B cell (primary cell): Measurements from ENCODE around the gene IQCH. TPM values are rescaled to one million over a fixed set of nuclear protein-coding genes. Genes with fewer than 3 reads are reported as not detected.

ENCODE experiments used
- ATAC-seq: fragments of 200-7000 bp; cut with Tn5 transposase; one replicate; pipeline ENCODE4 v1.10.0; 2021; ENCODE audit warnings: low read depth, mild to moderate bottlenecking, moderate number of reproducible peaks, moderate library complexity
- CTCF ChIA-PET: fragments of 350-600 bp; sonication (Branson Sonifier 250); formaldehyde crosslinking; loops from one replicate; lab custom pipeline; 2021; ENCODE audit warnings: antibody characterized with exemption, inconsistent platforms; lab: Charles Lee
- POLR2A ChIA-PET: fragments of 350-600 bp; sonication (Branson Sonifier 250); formaldehyde crosslinking; loops from one replicate; lab custom pipeline; 2021; ENCODE audit warnings: antibody characterized with exemption; lab: Charles Lee
- DNase-seq: peaks from one replicate; pipeline ENCODE4 v3.0.0; 2013
- H2AFZ ChIP-seq: 2 replicates; pipeline ENCODE4 v1.6.1; 2012; ENCODE audit warnings: mild to moderate bottlenecking, low read depth, low read length; ENCODE audit not compliant: insufficient read depth, poor library complexity, severe bottlenecking
- H3K27ac ChIP-seq, 2 donors: 1 replicate in 1 of 2; 2 replicates in 1 of 2; pipeline ENCODE4 v1.5.1; 2012 to 2013; ENCODE audit warnings: low read length in 2 of 2, mild to moderate bottlenecking in 2 of 2, moderate library complexity in 1 of 2
- H3K27me3 ChIP-seq, 4 experiments: fragments of 200-600 bp in 1 of 4; sonication (generic) in 1 of 4; replicated peaks in 1 of 4; 1 replicate in 2 of 4; 2 replicates in 2 of 4; pipeline versions ENCODE4 v1.6.1 to v1.7.0; 2013 to 2016; ENCODE audit warnings: low read length in 3 of 4, mild to moderate bottlenecking in 2 of 4, mixed read lengths in 1 of 4, moderate library complexity in 1 of 4; ENCODE audit not compliant: insufficient read depth in 4 of 4, control insufficient read depth in 3 of 4; ENCODE audit errors: control extremely low read depth in 1 of 4
- H3K36me3 ChIP-seq, 2 experiments: replicated peaks in 1 of 2; 1 replicate in 1 of 2; 2 replicates in 1 of 2; pipeline versions ENCODE4 v1.6.1 to v1.7.1; 2013; ENCODE audit warnings: low read length in 1 of 2; ENCODE audit not compliant: insufficient read depth in 2 of 2, control insufficient read depth in 1 of 2; ENCODE audit errors: control extremely low read depth in 1 of 2, extremely low read depth in 1 of 2
- H3K4me1 ChIP-seq, 2 donors: fragments of 200-600 bp in 1 of 2; sonication (generic) in 1 of 2; 1 replicate in 1 of 2; 2 replicates in 1 of 2; pipeline versions ENCODE4 v1.5.1 to v1.6.1; 2013 to 2017; ENCODE audit warnings: low read length in 2 of 2; ENCODE audit not compliant: control insufficient read depth in 2 of 2, insufficient read depth in 2 of 2
- H3K4me2 ChIP-seq: replicated peaks from 2 replicates; pipeline ENCODE3; 2012; ENCODE audit warnings: mild to moderate bottlenecking, low read depth, low read length; ENCODE audit not compliant: poor library complexity, severe bottlenecking
- H3K4me3 ChIP-seq, 5 experiments: fragments of 200-600 bp in 1 of 5; sonication (generic) in 1 of 5; 1 replicate in 3 of 5; 2 replicates in 2 of 5; pipeline versions ENCODE4 v1.5.1 to v1.7.0; 2011 to 2016; ENCODE audit warnings: low read length in 4 of 5, mild to moderate bottlenecking in 4 of 5, low read depth in 2 of 5, control low read depth in 1 of 5, moderate library complexity in 1 of 5; ENCODE audit not compliant: insufficient read depth in 1 of 5; ENCODE audit errors: control extremely low read depth in 1 of 5, extremely low read depth in 1 of 5
- H3K79me2 ChIP-seq: fragments of 200-600 bp; sonication (generic); one replicate; pipeline ENCODE4 v1.6.0; 2016; ENCODE audit warnings: low read length; ENCODE audit not compliant: control insufficient read depth, insufficient read depth
- H3K9ac ChIP-seq: fragments of 200-600 bp; sonication (generic); 2 replicates; pipeline ENCODE4 v1.6.1; 2017; ENCODE audit warnings: mild to moderate bottlenecking, low read length, moderate library complexity
- H3K9me3 ChIP-seq, 3 donors: one replicate each; pipeline versions ENCODE4 v1.6.1 to v1.7.1; 2013; ENCODE audit warnings: low read length in 2 of 3; ENCODE audit not compliant: control insufficient read depth in 2 of 3, insufficient read depth in 1 of 3; ENCODE audit errors: control extremely low read depth in 1 of 3
- H4K20me1 ChIP-seq: 2 replicates; pipeline ENCODE4 v1.6.0; 2012; ENCODE audit warnings: mild to moderate bottlenecking, low read length; ENCODE audit not compliant: insufficient read depth, control insufficient read depth, poor library complexity, severe bottlenecking
- H3K27ac Mint-ChIP-seq: one replicate; pipeline ENCODE4 v1.8.0; 2021; ENCODE audit warnings: mixed read lengths
- H3K27me3 Mint-ChIP-seq: one replicate; pipeline ENCODE4 v1.8.0; 2021; ENCODE audit warnings: mixed read lengths
- H3K4me1 Mint-ChIP-seq: one replicate; pipeline ENCODE4 v1.8.0; 2021; ENCODE audit warnings: mixed read lengths
- H3K4me3 Mint-ChIP-seq: one replicate; pipeline ENCODE4 v1.8.0; 2021; ENCODE audit warnings: mixed read lengths
- H3K9me3 Mint-ChIP-seq: one replicate; pipeline ENCODE4 v1.8.0; 2022; ENCODE audit warnings: mixed read lengths; ENCODE audit not compliant: insufficient read depth
- CTCF ChIP-seq: fragments of 200-600 bp; IDR thresholded peaks from one replicate; pipeline ENCODE4 v1.8.0; 2022; ENCODE audit warnings: antibody characterized with exemption, mild to moderate bottlenecking
- EZH2 ChIP-seq: IDR thresholded peaks from 2 replicates; pipeline ENCODE4 v1.6.1; 2012; ENCODE audit warnings: borderline replicate concordance, low read depth, mild to moderate bottlenecking, moderate library complexity, low read length; ENCODE audit not compliant: insufficient read depth, poor library complexity, severe bottlenecking
- WGBS: methylation state at CpG from one replicate; pipeline ENCODE4 v1.1.5; 2013; ENCODE audit warnings: missing lambda C conversion rate; ENCODE audit not compliant: insufficient coverage; 5-methylcytosine and 5-hydroxymethylcytosine counted together
- intact Hi-C: fragments of 100-400 bp; cut with micrococcal nuclease; formaldehyde crosslinking; loops from one replicate; pipeline ENCODE4 v1.10.0; 2022
- polyA plus RNA-seq: library from polyadenylated mRNA; depleted of rRNA; stranded (reverse); fragments of >200 nt; gene quantifications from 2 replicates; pipeline ENCODE4 v1.2.3, GENCODE V29; 2012
- total RNA-seq, 2 donors: library from RNA; stranded (reverse); fragments of 120-200 nt in 1 of 2; gene quantifications; 1 replicate in 1 of 2; 2 replicates in 1 of 2; pipeline versions ENCODE4 v1.2.3 to v1.2.4, GENCODE V29; 2013 to 2022

Gene IQCH
- total and polyA plus RNA-seq, 2 donors (not counting 1 experiment from before 2014, with no cell fraction given) = 1.6 TPM; not detected in 1

- WGBS = 100% methylated on average over 1 of the region's 4 CpGs
- peaks cover 10% of the 10 kb centered on the region for H3K79me2 ChIP-seq
- H3K4me1 Mint-ChIP-seq = peaks cover 14% of the 10 kb centered on the region
- DNase-seq = no peak
- H3K9ac ChIP-seq = no peak overlapping the region
- H2AFZ ChIP-seq = no peak overlapping the region
- ChIA-PET POLR2A (no interaction called here), CTCF (interaction anchor here (1.2 kb wide), 1 partner anchor 39 kb away, joined by 3 read pairs; no protein-coding TSS in a partner anchor)
- H3K4me3 Mint-ChIP-seq = no peak overlapping the region
- peaks cover 3 to 8% of the 10 kb centered on the region in 2 donors for H3K4me1 ChIP-seq
- intact Hi-C loops = no loop called here
- TF ChIP-seq EZH2 = no peak
- no peak for TF ChIP-seq CTCF
- H4K20me1 ChIP-seq = peaks cover 6% of the 10 kb centered on the region
- H3K9me3 Mint-ChIP-seq = no peaks in the 10 kb centered on the region
- H3K27me3 ChIP-seq = no peaks in the 10 kb centered on the region
- H3K9me3 ChIP-seq = no peaks in the 10 kb centered on the region
- no peaks in the 10 kb centered on the region for H3K27me3 Mint-ChIP-seq
- H3K4me2 ChIP-seq = no peak overlapping the region
- peaks cover 3 to 15% of the 10 kb centered on the region in 2 experiments for H3K36me3 ChIP-seq
- ATAC-seq = no peak
- H3K4me3 ChIP-seq = no peak overlapping the region
- H3K27ac Mint-ChIP-seq = no peak overlapping the region
- H3K27ac ChIP-seq = no peak overlapping the region
Observed at GRCh38 chr15:67550522-67550921, 295.9 kb downstream of the IQCH start.

GRCh38 chr15:67551207-67551743 lies 296.7 kb downstream of the IQCH start:
- intact Hi-C loops = no loop called here
- Histone ChIP-seq H3K9ac (no peak overlapping the region), H3K27ac (no peak overlapping the region), H3K36me3 (peaks cover 3 to 15% of the 10 kb centered on the region in 2 experiments), H3K4me1 (peaks cover 3 to 8% of the 10 kb centered on the region in 2 donors), H3K9me3 (no peaks in the 10 kb centered on the region), H3K4me2 (no peak overlapping the region), H2AFZ (no peak overlapping the region), H3K27me3 (no peaks in the 10 kb centered on the region), H3K4me3 (no peak overlapping the region), H4K20me1 (peaks cover 6% of the 10 kb centered on the region), H3K79me2 (peaks cover 10% of the 10 kb centered on the region)
- no peak overlapping the region for H3K27ac Mint-ChIP-seq
- no peaks in the 10 kb centered on the region for H3K27me3 Mint-ChIP-seq
- no peaks in the 10 kb centered on the region for H3K9me3 Mint-ChIP-seq
- no peak for ATAC-seq
- TF ChIP-seq CTCF (no peak), EZH2 (no peak)
- DNase-seq = no peak
- ChIA-PET CTCF (no interaction called here), POLR2A (no interaction called here)
- H3K4me1 Mint-ChIP-seq = peaks cover 14% of the 10 kb centered on the region
- H3K4me3 Mint-ChIP-seq = no peak overlapping the region
- WGBS = 100% methylated on average over 1 of the region's 1 CpG
